ENCODE results near the gene BUB1.
"Not testable (repeated sequence)": the region's sequence is repeated elsewhere in the genome, so short reads cannot be mapped to it uniquely, and the experiment has no call there.

BUB1 gene

DNA sequence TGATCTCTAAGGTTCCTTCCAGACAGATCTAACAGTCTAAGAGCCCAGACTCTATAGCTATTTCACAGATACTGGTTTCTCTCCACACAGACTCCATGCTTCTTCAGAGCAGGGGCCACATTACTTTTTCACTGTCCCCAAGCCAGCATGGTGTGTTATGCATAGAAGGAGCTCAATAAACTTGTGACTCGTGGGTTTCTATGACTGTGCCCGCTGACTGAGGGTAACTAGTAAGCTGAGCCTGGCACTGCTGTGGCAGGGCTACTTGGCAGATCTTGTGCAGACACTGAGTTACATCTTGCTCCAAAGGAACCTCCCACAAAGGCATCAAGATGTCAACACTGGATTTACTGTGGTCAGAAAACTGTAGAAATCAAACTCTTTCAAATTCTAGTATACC, 85.9 kb downstream of the BUB1 start:
- FAIRE-seq = not testable (repeated sequence)

DNA sequence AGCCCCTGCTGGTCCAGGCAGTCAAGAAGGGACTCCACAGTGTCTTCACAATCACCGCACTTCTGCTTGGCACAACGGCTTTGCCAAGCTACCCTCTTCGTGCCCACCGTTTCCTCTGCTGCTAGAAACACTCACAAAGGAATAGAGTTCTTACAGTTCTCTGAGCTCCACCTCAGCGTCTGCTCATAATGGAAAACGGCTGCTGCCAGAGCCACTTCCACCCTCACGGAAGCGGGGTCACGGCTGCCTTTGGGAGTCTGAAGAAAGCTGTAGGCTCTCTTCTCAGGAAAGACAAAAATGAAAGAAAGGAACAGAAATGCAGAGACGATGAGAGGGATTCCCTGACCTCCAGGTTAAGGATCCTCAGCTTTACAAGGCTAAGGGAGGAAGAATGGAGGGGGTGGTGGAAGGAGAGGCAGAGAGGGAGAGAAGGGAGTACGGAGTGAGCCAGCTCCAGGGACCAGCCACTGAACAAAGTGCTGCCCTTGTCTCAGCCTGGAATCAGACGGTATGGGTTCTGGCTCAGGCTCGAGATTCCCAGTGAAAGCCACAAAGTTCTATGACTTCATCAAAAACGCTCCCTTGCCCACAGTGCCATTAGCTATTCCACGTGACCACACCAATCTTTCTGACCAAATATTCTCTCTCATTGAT, 88.1 kb downstream of the BUB1 start:
- FAIRE-seq = not testable (repeated sequence)

DNA sequence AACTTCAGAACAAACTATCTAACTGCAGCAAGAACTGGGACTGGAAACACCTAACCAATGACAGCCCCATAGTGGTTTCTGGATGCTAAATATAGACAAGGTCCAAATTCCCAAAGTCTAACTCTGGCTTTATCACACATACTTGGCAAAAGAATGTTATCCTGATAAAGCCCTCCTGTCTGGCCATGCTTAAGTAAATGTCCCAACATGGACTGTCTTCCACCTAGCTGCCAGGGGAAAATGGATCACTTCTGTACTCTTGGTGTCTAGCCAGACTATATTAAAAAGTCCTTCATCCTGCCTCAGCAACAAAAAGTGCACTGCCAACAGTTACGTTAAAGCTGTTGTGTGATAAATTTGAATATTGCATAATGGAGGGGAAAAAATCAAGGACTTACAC, 89.3 kb downstream of the BUB1 start:
- FAIRE-seq = not testable (repeated sequence)
